Thymus (tissue), 11 donors: ENCODE data around the gene LAMA2. TPM values are rescaled to one million over a fixed set of nuclear protein-coding genes. Genes with fewer than 3 reads are reported as not detected.

Source experiments
- DNase-seq, 9 donors: peaks; one replicate each; pipeline ENCODE4 v3.0.0-alpha.2; 2013; ENCODE audit warnings: low spot score in 9 of 9, low read depth in 6 of 9, missing footprints in 1 of 9
- H3K27ac ChIP-seq, 2 donors: one replicate each; pipeline ENCODE4 v1.5.1; 2013; ENCODE audit warnings: control low read depth in 1 of 2, low read depth in 1 of 2, low read length in 1 of 2, mild to moderate bottlenecking in 1 of 2, moderate library complexity in 1 of 2
- H3K27me3 ChIP-seq, 2 donors: one replicate each; pipeline ENCODE4 v1.5.1; 2013; ENCODE audit warnings: low read length in 1 of 2; ENCODE audit not compliant: control insufficient read depth in 2 of 2, insufficient read depth in 1 of 2
- H3K36me3 ChIP-seq, 2 donors: one replicate each; pipeline ENCODE4 v1.5.1; 2013; ENCODE audit warnings: low read length in 1 of 2, mild to moderate bottlenecking in 1 of 2, moderate library complexity in 1 of 2; ENCODE audit not compliant: control insufficient read depth in 2 of 2, insufficient read depth in 2 of 2
- H3K4me1 ChIP-seq, 2 donors: one replicate each; pipeline ENCODE4 v1.5.1; 2013; ENCODE audit warnings: low read length in 2 of 2; ENCODE audit not compliant: control insufficient read depth in 2 of 2, insufficient read depth in 2 of 2
- H3K4me3 ChIP-seq, 2 donors: one replicate each; pipeline ENCODE4 v1.5.1; 2013; ENCODE audit warnings: low read length in 2 of 2, control low read depth in 1 of 2, mild to moderate bottlenecking in 1 of 2
- H3K9me3 ChIP-seq, 2 donors: one replicate each; pipeline ENCODE4 v1.5.1; 2013; ENCODE audit warnings: low read length in 1 of 2, mild to moderate bottlenecking in 1 of 2; ENCODE audit not compliant: control insufficient read depth in 2 of 2, insufficient read depth in 1 of 2
- WGBS: extraction: QIAGEN DNeasy Blood & Tissue Kit; methylation state at CpG from one replicate; pipeline ENCODE4 v1.1.7; 2013; 5-methylcytosine and 5-hydroxymethylcytosine counted together
- polyA plus RNA-seq: library from polyadenylated mRNA; stranded (reverse); fragments of 200-250 nt; gene quantifications from one replicate; pipeline ENCODE4 v1.2.3, GENCODE V29; 2013
- total RNA-seq: library from RNA; stranded (reverse); fragments of 120-200 nt; gene quantifications from one replicate; pipeline ENCODE4 v1.2.4, GENCODE V29; 2013
- donor health status: healthy.

The LAMA2 gene
- total and polyA plus RNA-seq, 2 donors: 2.4 to 4.0 TPM

GRCh38 chr6:129472239-129472638 is 589.3 kb downstream of the LAMA2 start:
- H3K27me3 ChIP-seq: no peaks in the 10 kb centered on the region
- no peak overlapping the region for H3K27ac ChIP-seq
- no peak for DNase-seq
- no peak overlapping the region for H3K4me3 ChIP-seq
- no peaks in the 10 kb centered on the region for H3K4me1 ChIP-seq
- no peaks in the 10 kb centered on the region for H3K36me3 ChIP-seq
- H3K9me3 ChIP-seq: no peaks in the 10 kb centered on the region
- WGBS: 89% methylated on average over 3 of the region's 3 CpGs

DNA sequence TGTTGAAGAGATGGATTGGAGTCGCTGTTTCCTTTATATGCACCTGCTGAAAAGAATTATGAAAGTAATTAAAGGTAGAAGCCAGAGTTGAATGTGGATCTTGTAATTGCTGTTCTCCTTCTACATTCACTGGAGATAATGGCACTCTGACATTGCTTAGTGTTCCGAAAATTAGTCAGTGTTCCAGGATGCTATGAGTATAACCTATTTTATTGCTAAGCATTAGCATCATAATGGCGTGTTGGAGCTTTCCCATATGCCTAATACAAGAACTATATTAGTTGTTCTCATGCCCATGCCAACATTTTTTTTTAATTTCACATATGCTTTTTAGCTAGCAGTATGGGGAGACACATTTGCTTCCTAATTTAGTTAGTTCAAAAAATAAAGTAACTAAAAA is 590.6 kb downstream of the LAMA2 start:
- H3K4me3 ChIP-seq: no peak overlapping the region
- no peak for DNase-seq
- no peaks in the 10 kb centered on the region for H3K36me3 ChIP-seq
- H3K27ac ChIP-seq: no peak overlapping the region
- H3K27me3 ChIP-seq: no peaks in the 10 kb centered on the region
- 96% methylated on average over 3 of the region's 3 CpGs for WGBS
- H3K4me1 ChIP-seq: no peaks in the 10 kb centered on the region
- no peaks in the 10 kb centered on the region for H3K9me3 ChIP-seq

GRCh38 chr6:129475477-129476247 is 592.7 kb downstream of the LAMA2 start:
- Histone ChIP-seq H3K36me3 (no peaks in the 10 kb centered on the region), H3K27ac (no peak overlapping the region), H3K4me3 (no peak overlapping the region), H3K27me3 (no peaks in the 10 kb centered on the region), H3K9me3 (no peaks in the 10 kb centered on the region), H3K4me1 (no peaks in the 10 kb centered on the region)
- DNase-seq: no peak
- WGBS: 95% methylated on average over 7 of the region's 7 CpGs

GRCh38 chr6:129476248-129476564 is 593.3 kb downstream of the LAMA2 start:
- no peaks in the 10 kb centered on the region for H3K9me3 ChIP-seq
- no peak overlapping the region for H3K27ac ChIP-seq
- no peak for DNase-seq
- 95% methylated on average over 4 of the region's 4 CpGs for WGBS
- H3K27me3 ChIP-seq: no peaks in the 10 kb centered on the region
- H3K4me1 ChIP-seq: no peaks in the 10 kb centered on the region
- no peaks in the 10 kb centered on the region for H3K36me3 ChIP-seq
- H3K4me3 ChIP-seq: no peak overlapping the region

DNA sequence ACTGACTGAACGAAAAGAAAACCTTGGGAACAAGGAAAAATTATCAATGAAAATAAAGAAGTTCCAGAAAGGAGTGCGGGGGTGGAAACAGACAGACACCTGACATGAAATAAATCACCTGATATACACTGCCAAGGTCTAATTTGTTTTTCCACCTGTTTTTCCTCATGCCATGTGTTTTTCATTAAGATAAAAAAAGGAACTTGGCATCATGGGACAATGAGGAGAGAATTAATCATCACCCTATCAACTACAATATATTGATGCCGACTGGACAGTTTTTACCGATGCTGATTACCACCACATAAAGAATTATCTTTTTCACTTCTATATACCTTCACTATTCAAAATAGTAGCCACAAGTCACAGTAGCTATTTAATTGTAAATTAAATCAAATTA is 593.9 kb downstream of the LAMA2 start:
- no peaks in the 10 kb centered on the region for H3K36me3 ChIP-seq
- H3K9me3 ChIP-seq: no peaks in the 10 kb centered on the region
- no peak overlapping the region for H3K4me3 ChIP-seq
- 94% methylated on average over 4 of the region's 4 CpGs for WGBS
- H3K4me1 ChIP-seq: no peaks in the 10 kb centered on the region
- H3K27ac ChIP-seq: no peak overlapping the region
- no peak for DNase-seq
- no peaks in the 10 kb centered on the region for H3K27me3 ChIP-seq

DNA sequence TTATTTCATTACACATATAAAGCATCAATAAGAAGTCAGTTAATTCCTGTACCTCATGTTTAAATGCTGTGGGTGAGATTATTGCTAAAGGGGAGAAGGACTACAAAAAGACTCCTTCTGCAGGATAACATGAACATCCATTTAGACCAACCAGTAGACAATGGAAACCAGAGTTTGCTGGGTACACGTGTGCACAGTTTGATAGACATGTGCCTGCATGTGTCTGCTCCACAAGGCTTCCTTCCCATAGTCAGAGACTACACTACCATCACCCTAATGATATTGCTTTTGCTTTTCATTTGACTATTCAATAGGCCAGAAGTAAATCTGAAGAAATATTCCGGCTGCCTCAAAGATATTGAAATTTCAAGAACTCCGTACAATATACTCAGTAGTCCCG is 595.4 kb downstream of the LAMA2 start:
- DNase-seq: no peak
- Histone ChIP-seq H3K4me3 (no peak overlapping the region), H3K27me3 (no peaks in the 10 kb centered on the region), H3K9me3 (no peaks in the 10 kb centered on the region), H3K4me1 (no peaks in the 10 kb centered on the region), H3K27ac (no peak overlapping the region), H3K36me3 (no peaks in the 10 kb centered on the region)
- 98% methylated on average over 4 of the region's 4 CpGs for WGBS

DNA sequence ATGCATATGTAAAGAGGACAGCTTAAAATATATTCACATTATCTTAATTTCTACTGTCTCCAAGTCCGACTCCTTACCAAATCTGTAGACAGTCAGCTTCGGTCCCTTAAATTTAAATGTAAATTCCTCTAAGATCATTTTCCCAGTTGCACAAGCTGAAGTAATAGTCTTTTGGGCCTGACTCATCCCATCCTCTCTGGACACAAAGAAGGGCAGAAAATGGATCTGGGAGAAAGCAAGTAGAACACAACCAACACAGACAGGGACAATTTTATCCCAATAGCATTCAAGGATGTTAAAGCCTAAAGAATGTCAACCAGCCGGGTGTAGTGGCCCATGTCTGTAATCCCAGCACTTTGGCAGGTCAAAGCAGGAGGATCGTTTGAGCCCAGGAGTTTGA is 598.8 kb downstream of the LAMA2 start:
- 95% methylated on average over 4 of the region's 4 CpGs for WGBS

DNA sequence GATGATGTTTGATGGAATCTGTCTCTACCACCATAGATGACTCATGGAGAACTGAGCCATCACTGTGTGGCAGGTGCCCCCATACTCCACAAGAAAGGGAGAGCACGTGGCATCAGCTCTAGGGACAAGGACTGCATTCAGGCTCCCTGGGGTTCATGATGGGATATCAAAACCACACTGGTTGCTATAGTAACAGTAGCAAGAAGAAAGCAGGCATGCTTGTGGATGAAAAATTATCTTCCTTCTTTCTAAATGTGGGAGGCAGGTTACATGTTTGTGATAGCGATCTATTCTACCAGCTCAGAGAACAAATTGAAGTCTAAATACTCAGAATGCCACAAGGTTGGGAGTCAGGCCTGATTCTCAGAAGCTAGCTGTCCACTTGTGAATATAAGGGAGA is 602.8 kb downstream of the LAMA2 start:
- Histone ChIP-seq H3K4me1 (peaks cover under 1 to 13% of the 10 kb centered on the region in 2 donors), H3K9me3 (no peaks in the 10 kb centered on the region), H3K27ac (no peak overlapping the region), H3K27me3 (no peaks in the 10 kb centered on the region), H3K4me3 (no peak overlapping the region), H3K36me3 (no peaks in the 10 kb centered on the region)
- no peak for DNase-seq
- WGBS: 79% methylated on average over 2 of the region's 2 CpGs

More for the DNA sequence above, 598.8 kb downstream of the LAMA2 start:
- H3K27ac ChIP-seq: no peak overlapping the region
- no peaks in the 10 kb centered on the region for H3K27me3 ChIP-seq
- DNase-seq: no peak
- H3K9me3 ChIP-seq: no peaks in the 10 kb centered on the region
- no peak overlapping the region for H3K4me3 ChIP-seq
- H3K36me3 ChIP-seq: no peaks in the 10 kb centered on the region
- peaks cover 0 to 2% of the 10 kb centered on the region in 2 donors for H3K4me1 ChIP-seq

- Histone ChIP-seq H3K27me3 (no peaks in the 10 kb centered on the region), H3K27ac (no peak overlapping the region), H3K36me3 (no peaks in the 10 kb centered on the region), H3K4me3 (no peak overlapping the region), H3K4me1 (peaks cover 4 to 16% of the 10 kb centered on the region in 2 donors), H3K9me3 (no peaks in the 10 kb centered on the region)
- WGBS: 87% methylated on average over 8 of the region's 8 CpGs
- no peak for DNase-seq
Measured at GRCh38 chr6:129486327-129486726, 603.4 kb downstream of the LAMA2 start.
